Middle frontal gyrus (tissue), 1 donor: ENCODE results near the gene SIM2.

Experiments used
- DNase-seq: peaks from one replicate; pipeline ENCODE4 v3.0.0-alpha.2; 2015; ENCODE audit warnings: low spot score; ENCODE audit errors: extremely low spot score

Gene SIM2

GRCh38 chr21:36684957-36685714 is 13.8 kb upstream of the SIM2 start:
- no peak for DNase-seq

DNA sequence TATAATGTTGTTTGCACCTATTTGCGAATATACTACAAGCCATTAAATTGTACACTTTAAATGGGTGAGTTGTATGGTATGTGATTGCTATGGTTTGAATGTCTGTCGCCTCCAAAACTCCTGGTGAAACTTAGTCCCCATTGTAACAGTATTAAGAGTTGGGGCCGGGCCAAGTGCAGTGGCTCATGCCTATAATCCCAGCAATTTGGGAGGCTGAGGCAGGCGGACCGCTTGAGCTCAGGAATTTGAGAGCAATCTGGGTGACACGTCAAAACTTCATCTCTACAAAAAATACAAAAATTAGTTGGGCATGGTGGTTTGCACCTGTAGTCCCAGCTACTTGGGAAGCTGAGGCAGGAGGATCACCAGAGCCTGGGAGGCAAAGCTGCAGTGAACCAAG is 12.0 kb upstream of the SIM2 start:
- no peak for DNase-seq

- no peak for DNase-seq
Observed at GRCh38 chr21:36688324-36688723, 10.6 kb upstream of the SIM2 start.

- DNase-seq: no peak
Observed at GRCh38 chr21:36689324-36689723, 9.6 kb upstream of the SIM2 start.

GRCh38 chr21:36690628-36691554 is 8.0 kb upstream of the SIM2 start:
- DNase-seq: no peak

- DNase-seq: no peak
Observed at GRCh38 chr21:36691555-36692041, 7.3 kb upstream of the SIM2 start.

- DNase-seq: no peak
Observed at GRCh38 chr21:36692114-36692834, 6.6 kb upstream of the SIM2 start.

- DNase-seq: no peak
Observed at GRCh38 chr21:36692835-36693488, 6.0 kb upstream of the SIM2 start.

DNA sequence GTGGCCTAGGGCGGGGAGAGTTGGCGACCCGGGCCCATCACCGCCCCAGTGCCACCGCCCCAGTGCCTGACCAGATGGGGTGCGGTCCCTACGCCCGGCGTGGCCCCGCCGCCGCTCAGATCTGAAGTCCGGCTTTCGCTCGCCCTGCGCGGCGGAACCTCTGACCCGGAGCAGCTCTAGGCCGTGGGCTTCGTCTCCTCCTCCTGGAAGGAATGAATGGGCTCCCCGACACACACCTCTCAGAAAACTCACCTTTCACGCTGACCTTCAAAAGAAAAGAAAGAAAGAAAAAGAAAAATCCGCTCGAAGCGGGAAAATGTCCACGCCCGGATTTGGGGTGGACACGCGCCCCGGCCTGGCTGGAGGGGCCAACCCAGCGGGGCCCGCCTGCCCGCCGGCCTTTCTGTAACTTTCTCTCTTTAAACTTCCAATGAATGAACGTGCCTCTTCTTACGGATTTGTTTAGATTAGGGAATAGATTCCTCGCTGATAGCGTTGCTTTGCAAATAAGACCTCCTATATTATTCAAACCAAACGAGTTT is 5.4 kb upstream of the SIM2 start:
- DNase-seq: no peak

DNA sequence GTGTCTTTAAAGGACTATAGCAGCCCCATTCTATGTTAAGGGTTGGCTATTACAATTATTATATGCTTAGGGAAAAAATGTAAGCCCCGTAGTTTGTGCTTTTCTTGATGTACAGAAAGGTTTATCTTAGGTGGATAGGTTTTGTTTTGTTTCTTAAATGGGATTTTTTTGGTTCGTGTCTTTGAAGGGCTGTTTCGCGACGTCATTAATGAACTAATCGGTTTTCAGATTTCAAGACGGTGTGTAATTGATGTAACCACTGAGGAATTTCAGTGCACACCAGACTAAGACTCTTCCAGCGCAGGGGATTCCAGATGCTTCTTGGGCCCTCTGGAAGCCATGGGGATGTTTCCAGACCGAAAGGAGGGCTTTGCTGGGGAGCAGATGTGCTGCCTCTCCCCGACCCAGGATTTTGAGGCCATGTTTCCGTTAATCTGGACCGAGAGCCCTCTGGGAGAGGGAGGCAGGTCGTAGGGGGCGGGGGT is 4.8 kb upstream of the SIM2 start:
- DNase-seq: no peak

DNA sequence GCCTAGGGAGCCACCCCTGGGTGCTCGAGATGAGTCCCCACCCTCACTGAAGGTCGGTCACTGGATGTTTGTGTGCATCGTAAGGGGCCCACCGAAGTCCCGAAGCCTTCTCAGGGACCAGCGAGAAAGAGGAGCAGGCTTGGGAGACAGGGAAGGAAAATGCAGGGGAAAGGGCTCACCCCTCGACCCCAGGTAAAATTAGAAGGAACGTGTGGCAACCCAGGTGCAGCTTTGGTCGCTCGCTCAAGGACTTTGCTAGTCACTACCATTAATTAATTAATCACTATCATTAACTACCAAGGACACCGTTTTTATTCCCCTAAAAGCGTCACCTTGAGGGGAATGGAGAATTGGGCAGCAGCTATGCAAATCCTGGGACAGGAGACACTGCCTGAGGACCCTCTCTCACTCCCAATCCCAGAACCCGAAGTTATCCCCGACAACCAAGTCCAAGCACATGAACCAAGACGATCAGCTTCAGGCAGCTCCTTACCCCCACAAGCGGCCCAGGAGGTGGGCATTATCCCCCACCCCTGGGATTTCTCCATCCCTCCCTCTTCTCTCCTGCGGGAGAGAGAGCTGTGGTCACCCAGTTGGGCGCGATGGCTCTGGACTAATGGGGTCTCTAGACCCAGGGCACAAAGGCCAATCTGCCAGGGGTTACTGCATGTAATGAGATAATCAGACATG is 4.2 kb upstream of the SIM2 start:
- no peak for DNase-seq

DNA sequence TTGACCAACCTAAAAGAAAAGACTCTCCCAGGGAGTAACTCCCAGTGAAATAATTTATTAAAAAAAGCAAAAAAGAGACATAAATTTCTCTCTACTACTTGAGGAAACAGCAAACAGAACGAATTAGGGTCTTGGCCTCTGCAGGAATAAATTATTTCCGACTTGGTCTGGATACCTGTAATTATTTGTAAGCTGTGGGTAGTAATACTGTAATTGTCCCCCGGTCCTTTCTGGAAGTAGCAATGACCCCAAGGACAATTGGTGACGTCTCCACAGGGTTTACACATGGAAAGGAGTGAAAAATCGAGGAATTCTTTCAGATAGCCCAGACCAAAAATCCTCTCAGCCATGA is 3.7 kb upstream of the SIM2 start:
- DNase-seq: no peak

- DNase-seq: no peak
Observed at GRCh38 chr21:36695671-36696389, 3.1 kb upstream of the SIM2 start.

DNA sequence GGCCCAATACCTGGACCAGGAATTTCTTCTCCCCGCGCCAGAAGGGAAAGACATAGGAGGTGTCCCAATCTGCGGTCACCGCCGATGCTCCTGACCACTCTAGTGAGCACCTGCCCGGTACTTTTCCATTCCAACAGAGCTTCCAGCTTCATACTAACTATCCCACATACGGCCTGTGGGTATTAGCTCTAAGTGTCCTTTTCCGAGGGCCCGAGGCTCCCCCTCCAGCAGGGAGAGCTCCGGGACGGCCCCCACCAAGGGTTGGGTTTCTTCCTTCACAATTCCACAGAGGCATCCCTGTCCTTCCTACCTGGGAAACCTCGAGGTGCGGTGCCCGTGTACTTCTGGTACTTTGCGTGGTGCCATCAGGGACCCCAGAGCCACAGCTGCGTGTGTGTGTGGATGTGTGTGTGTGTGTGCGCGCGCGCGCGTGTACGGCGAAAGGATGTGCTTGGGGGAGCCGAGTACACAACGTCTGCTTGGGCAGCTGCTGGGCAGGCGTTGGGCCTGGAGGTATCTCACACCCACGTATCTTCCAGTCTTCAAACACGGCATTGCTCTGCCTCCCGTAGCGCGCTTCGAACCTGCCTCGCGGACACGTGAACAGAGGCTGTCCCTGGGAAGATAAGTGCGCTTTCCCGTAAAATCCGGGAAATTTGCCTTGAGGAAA is 2.4 kb upstream of the SIM2 start:
- no peak for DNase-seq

DNA sequence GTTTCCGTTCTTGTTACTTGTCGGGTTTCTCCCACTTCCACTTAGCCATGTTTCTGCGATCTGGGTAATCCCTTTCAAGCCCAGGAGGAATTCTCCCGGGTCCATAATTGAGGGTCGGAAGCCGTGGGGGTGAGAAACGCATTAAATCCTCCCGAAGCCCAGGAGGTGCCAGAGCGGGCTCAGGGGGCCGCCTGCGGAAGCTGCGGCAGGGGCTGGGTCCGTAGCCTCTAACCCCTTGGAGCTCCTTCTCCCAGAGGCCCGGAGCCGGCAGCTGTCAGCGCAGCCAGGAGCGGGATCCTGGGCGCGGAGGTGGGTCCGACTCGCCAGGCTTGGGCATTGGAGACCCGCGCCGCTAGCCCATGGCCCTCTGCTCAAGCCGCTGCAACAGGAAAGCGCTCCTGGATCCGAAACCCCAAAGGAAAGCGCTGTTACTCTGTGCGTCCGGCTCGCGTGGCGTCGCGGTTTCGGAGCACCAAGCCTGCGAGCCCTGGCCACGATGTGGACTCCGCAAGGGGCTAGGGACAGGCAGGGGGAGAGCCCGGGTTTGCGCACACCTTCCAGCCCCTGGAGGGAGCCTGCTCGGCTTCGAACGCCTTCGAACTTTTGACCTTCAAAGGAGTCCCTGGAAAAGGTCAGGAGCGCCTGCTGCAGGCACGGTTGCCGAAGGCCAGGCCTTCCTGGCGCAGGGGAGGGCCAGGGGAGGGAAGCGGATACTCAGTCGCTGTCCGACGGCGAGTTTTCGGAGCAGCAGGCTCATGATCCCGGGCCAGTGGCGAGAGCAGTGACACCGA is 1.7 kb upstream of the SIM2 start:
- no peak for DNase-seq

DNA sequence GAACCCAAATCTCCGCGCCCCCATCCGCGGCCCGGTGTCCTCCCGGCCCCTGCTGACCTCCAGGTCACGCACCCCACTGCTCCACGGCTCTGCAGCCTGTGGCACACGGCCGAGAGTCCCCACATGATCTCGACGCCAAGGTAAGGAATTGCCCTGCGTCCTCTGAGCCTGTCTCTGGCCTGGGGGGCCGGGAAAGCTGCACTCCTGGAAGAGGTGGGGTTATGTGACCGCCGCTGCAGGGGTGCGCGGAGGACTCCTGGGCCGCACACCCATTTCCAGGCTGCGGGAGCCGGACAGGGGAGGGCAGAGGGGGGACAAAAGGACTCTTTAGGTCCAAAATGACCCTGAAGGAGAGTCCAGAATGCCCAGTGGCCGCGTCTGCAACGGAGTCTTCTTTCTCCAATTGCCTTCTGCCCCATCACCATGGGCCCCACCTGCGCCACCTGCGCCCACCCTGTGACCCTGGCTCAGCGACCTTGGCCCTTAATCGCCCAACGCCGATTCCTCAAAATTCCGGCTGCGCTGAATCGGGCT is 997 bp upstream of the SIM2 start:
- no peak for DNase-seq

- no peak for DNase-seq
Observed at GRCh38 chr21:36698385-36698980, 432 bp upstream of the SIM2 start.
